Natural killer cell (primary cell): ENCODE results near the gene TRPC3. TPM values are rescaled to one million over a fixed set of nuclear protein-coding genes. Genes with fewer than 3 reads are reported as not detected.

Experiments
- ATAC-seq, 3 donors: fragments of 150-1000 bp in 2 of 3; fragments of 200-7000 bp in 1 of 3; cut with Tn5 transposase; 1 replicate in 1 of 3; 2 replicates in 2 of 3; pipeline ENCODE4 v1.10.0; 2021; ENCODE audit warnings: mild to moderate bottlenecking in 2 of 3, moderate library complexity in 2 of 3
- DNase-seq, 2 donors: peaks; one replicate each; pipeline versions ENCODE4 v3.0.0 to v3.0.0-alpha.2; 2013 to 2021; ENCODE audit warnings: mixed read lengths in 1 of 2
- H3K27ac ChIP-seq: one replicate; pipeline ENCODE4 v1.5.1; 2013; ENCODE audit warnings: mild to moderate bottlenecking, low read length
- H3K27me3 ChIP-seq: one replicate; pipeline ENCODE4 v1.6.1; 2013; ENCODE audit warnings: low read length; ENCODE audit not compliant: control insufficient read depth, insufficient read depth
- H3K36me3 ChIP-seq: one replicate; pipeline ENCODE4 v1.6.1; 2013; ENCODE audit warnings: low read length; ENCODE audit not compliant: control insufficient read depth, insufficient read depth
- H3K4me1 ChIP-seq: one replicate; pipeline ENCODE4 v1.6.1; 2013; ENCODE audit warnings: low read length; ENCODE audit not compliant: control insufficient read depth, insufficient read depth
- H3K4me3 ChIP-seq: one replicate; pipeline ENCODE4 v1.5.1; 2013; ENCODE audit warnings: low read length
- H3K9me3 ChIP-seq: one replicate; pipeline ENCODE4 v1.6.1; 2013; ENCODE audit warnings: low read length; ENCODE audit not compliant: control insufficient read depth, insufficient read depth
- H3K27ac Mint-ChIP-seq, 2 donors: one replicate each; pipeline ENCODE4 v1.8.0; 2022; ENCODE audit warnings: mild to moderate bottlenecking in 2 of 2, mixed read lengths in 2 of 2, moderate library complexity in 1 of 2
- H3K27me3 Mint-ChIP-seq, 2 donors: one replicate each; pipeline ENCODE4 v1.8.0; 2022; ENCODE audit warnings: low read depth in 2 of 2, mixed read lengths in 2 of 2
- H3K36me3 Mint-ChIP-seq: one replicate; pipeline ENCODE4 v1.8.0; 2022; ENCODE audit warnings: mixed read lengths
- H3K4me1 Mint-ChIP-seq, 2 donors: one replicate each; pipeline ENCODE4 v1.8.0; 2022; ENCODE audit warnings: mixed read lengths in 2 of 2
- H3K4me3 Mint-ChIP-seq: one replicate; pipeline ENCODE4 v1.8.0; 2022; ENCODE audit warnings: mild to moderate bottlenecking, moderate library complexity, mixed read lengths
- H3K9me3 Mint-ChIP-seq, 2 donors: one replicate each; pipeline ENCODE4 v1.8.0; 2022; ENCODE audit warnings: mixed read lengths in 2 of 2
- WGBS: methylation state at CpG from one replicate; pipeline ENCODE4 v1.1.7; 2013; ENCODE audit warnings: missing lambda C conversion rate; ENCODE audit not compliant: insufficient coverage; 5-methylcytosine and 5-hydroxymethylcytosine counted together
- intact Hi-C: fragments of 100-400 bp; cut with micrococcal nuclease; formaldehyde crosslinking; loops from one replicate; pipeline ENCODE4 v1.14.2; 2022
- total RNA-seq, 4 donors: library from RNA; stranded (reverse); fragments of 120-200 nt in 1 of 4; gene quantifications; one replicate each; pipeline versions ENCODE4 v1.2.3 to v1.2.4, GENCODE V29; 2013 to 2022
- TF ChIP-seq, protein P1 (sequence below): fragments of 200-600 bp; IDR thresholded peaks from one replicate; pipeline ENCODE4 v1.8.0; 2022; ENCODE audit warnings: antibody characterized with exemption

Gene TRPC3
- total RNA-seq, 3 donors from 2014 or later (not counting 1 experiment from before 2014, with no cell fraction given), result 0.34 to 0.88 (median 0.49) TPM

GRCh38 chr4:121968859-121969258 is 17.0 kb upstream of the TRPC3 start:
- H3K4me3 Mint-ChIP-seq, result no peak overlapping the region
- Histone ChIP-seq H3K4me3 (no peak overlapping the region), H3K27ac (no peak overlapping the region), H3K36me3 (no peaks in the 10 kb centered on the region), H3K27me3 (peaks cover 9% of the 10 kb centered on the region), H3K4me1 (no peaks in the 10 kb centered on the region), H3K9me3 (no peaks in the 10 kb centered on the region)
- DNase-seq (no peak), ATAC-seq (no peak)
- peaks cover 19 to 20% of the 10 kb centered on the region in 2 donors for H3K27me3 Mint-ChIP-seq
- H3K4me1 Mint-ChIP-seq, result no peaks in the 10 kb centered on the region
- H3K36me3 Mint-ChIP-seq, result no peaks in the 10 kb centered on the region
- H3K27ac Mint-ChIP-seq, result no peak overlapping the region
- H3K9me3 Mint-ChIP-seq, result no peaks in the 10 kb centered on the region
- TF ChIP-seq, protein P1, sequence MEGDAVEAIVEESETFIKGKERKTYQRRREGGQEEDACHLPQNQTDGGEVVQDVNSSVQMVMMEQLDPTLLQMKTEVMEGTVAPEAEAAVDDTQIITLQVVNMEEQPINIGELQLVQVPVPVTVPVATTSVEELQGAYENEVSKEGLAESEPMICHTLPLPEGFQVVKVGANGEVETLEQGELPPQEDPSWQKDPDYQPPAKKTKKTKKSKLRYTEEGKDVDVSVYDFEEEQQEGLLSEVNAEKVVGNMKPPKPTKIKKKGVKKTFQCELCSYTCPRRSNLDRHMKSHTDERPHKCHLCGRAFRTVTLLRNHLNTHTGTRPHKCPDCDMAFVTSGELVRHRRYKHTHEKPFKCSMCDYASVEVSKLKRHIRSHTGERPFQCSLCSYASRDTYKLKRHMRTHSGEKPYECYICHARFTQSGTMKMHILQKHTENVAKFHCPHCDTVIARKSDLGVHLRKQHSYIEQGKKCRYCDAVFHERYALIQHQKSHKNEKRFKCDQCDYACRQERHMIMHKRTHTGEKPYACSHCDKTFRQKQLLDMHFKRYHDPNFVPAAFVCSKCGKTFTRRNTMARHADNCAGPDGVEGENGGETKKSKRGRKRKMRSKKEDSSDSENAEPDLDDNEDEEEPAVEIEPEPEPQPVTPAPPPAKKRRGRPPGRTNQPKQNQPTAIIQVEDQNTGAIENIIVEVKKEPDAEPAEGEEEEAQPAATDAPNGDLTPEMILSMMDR, result no peak
- intact Hi-C loops, result no loop called here
- no CpG with 5 or more reads among the region's 1 CpG for WGBS

GRCh38 chr4:121964958-121965357 is 13.1 kb upstream of the TRPC3 start:
- no peaks in the 10 kb centered on the region for H3K4me1 Mint-ChIP-seq
- H3K27ac Mint-ChIP-seq, result no peak overlapping the region
- H3K36me3 Mint-ChIP-seq, result no peaks in the 10 kb centered on the region
- H3K27me3 Mint-ChIP-seq, result peaks cover 18 to 28% of the 10 kb centered on the region in 2 donors
- no peaks in the 10 kb centered on the region for H3K4me1 ChIP-seq
- no peak overlapping the region for H3K27ac ChIP-seq
- WGBS, result 91% methylated on average over 1 of the region's 1 CpG
- no peaks in the 10 kb centered on the region for H3K9me3 ChIP-seq
- intact Hi-C loops, result no loop called here
- TF ChIP-seq, protein P1, result no peak
- DNase-seq, result no peak
- no peak for ATAC-seq
- no peak overlapping the region for H3K4me3 Mint-ChIP-seq
- peaks cover 3% of the 10 kb centered on the region for H3K27me3 ChIP-seq
- H3K36me3 ChIP-seq, result no peaks in the 10 kb centered on the region
- no peaks in the 10 kb centered on the region for H3K9me3 Mint-ChIP-seq
- no peak overlapping the region for H3K4me3 ChIP-seq

- DNase-seq, result no peak
- peaks cover 28 to 43% of the 10 kb centered on the region in 2 donors for H3K27me3 Mint-ChIP-seq
- TF ChIP-seq, protein P1, result no peak
- Histone ChIP-seq H3K36me3 (no peaks in the 10 kb centered on the region), H3K4me3 (no peak overlapping the region), H3K9me3 (no peaks in the 10 kb centered on the region), H3K27me3 (no peaks in the 10 kb centered on the region), H3K4me1 (no peaks in the 10 kb centered on the region), H3K27ac (no peak overlapping the region)
- no peaks in the 10 kb centered on the region for H3K4me1 Mint-ChIP-seq
- intact Hi-C loops, result no loop called here
- H3K9me3 Mint-ChIP-seq, result no peaks in the 10 kb centered on the region
- WGBS, result 80% methylated on average over 1 of the region's 1 CpG
- ATAC-seq, result no peak
- H3K4me3 Mint-ChIP-seq, result no peak overlapping the region
- H3K36me3 Mint-ChIP-seq, result no peaks in the 10 kb centered on the region
- no peak overlapping the region for H3K27ac Mint-ChIP-seq
Observed at GRCh38 chr4:121960818-121961217, 9.0 kb upstream of the TRPC3 start.

- H3K36me3 Mint-ChIP-seq, result no peaks in the 10 kb centered on the region
- ATAC-seq, result no peak
Observed at GRCh38 chr4:121958777-121959176, 6.9 kb upstream of the TRPC3 start.

More at GRCh38 chr4:121958777-121959176, 6.9 kb upstream of the TRPC3 start:
- peaks cover 20 to 31% of the 10 kb centered on the region in 2 donors for H3K27me3 Mint-ChIP-seq
- H3K27ac ChIP-seq, result no peak overlapping the region
- H3K36me3 ChIP-seq, result no peaks in the 10 kb centered on the region
- H3K27ac Mint-ChIP-seq, result no peak overlapping the region
- intact Hi-C loops, result no loop called here
- H3K4me1 ChIP-seq, result no peaks in the 10 kb centered on the region
- H3K9me3 ChIP-seq, result no peaks in the 10 kb centered on the region
- WGBS, result 100% methylated on average over 1 of the region's 2 CpGs
- no peaks in the 10 kb centered on the region for H3K27me3 ChIP-seq
- no peak overlapping the region for H3K4me3 ChIP-seq
- H3K4me1 Mint-ChIP-seq, result no peaks in the 10 kb centered on the region
- TF ChIP-seq, protein P1, result no peak
- no peak overlapping the region for H3K4me3 Mint-ChIP-seq
- H3K9me3 Mint-ChIP-seq, result no peaks in the 10 kb centered on the region
- DNase-seq, result no peak
